Measurements from ENCODE around the gene SDR42E1.
"Not testable (repeated sequence)": the region's sequence is repeated elsewhere in the genome, so short reads cannot be mapped to it uniquely, and the experiment has no call there.

SDR42E1 gene

GRCh38 chr16:82004601-82005000 is 6.7 kb downstream of the SDR42E1 start:
- DNase-seq (ENCODE audit: low read depth) = no peak

GRCh38 chr16:82002831-82003230 is 8.4 kb downstream of the SDR42E1 start:
- DNase-seq (ENCODE audit: low read depth) = no peak

- DNase-seq (ENCODE audit: low read depth) = peak; percentile 84
These were observed 13.5 kb downstream of the SDR42E1 start for GRCh38 chr16:81997738-81998137.

GRCh38 chr16:81996664-81997509 is 14.4 kb downstream of the SDR42E1 start:
- peak; percentile 73 for DNase-seq (ENCODE audit: low read depth)

- no peak for DNase-seq (ENCODE audit: low read depth)
These were observed 15.6 kb downstream of the SDR42E1 start for GRCh38 chr16:81995651-81996050.

- DNase-seq (ENCODE audit: low read depth) = no peak
These were observed 16.8 kb downstream of the SDR42E1 start for GRCh38 chr16:81994485-81994884.

GRCh38 chr16:81992859-81993258 is 18.4 kb downstream of the SDR42E1 start:
- DNase-seq (ENCODE audit: low read depth) = no peak

GRCh38 chr16:81987706-81988105 is 23.6 kb downstream of the SDR42E1 start:
- DNase-seq (ENCODE audit: low read depth) = no peak

- no peak for DNase-seq (ENCODE audit: low read depth)
These were observed 24.1 kb downstream of the SDR42E1 start for GRCh38 chr16:81987121-81987520.

GRCh38 chr16:81977335-81977942 is 33.8 kb downstream of the SDR42E1 start:
- not testable (repeated sequence) for DNase-seq (ENCODE audit: low read depth)

GRCh38 chr16:81975637-81976036 is 35.6 kb downstream of the SDR42E1 start:
- DNase-seq (ENCODE audit: low read depth) = no peak

GRCh38 chr16:81973737-81974136 is 37.5 kb downstream of the SDR42E1 start:
- DNase-seq (ENCODE audit: low read depth) = no peak

- DNase-seq (ENCODE audit: low read depth) = no peak
These were observed 39.4 kb downstream of the SDR42E1 start for GRCh38 chr16:81971853-81972252.

- DNase-seq (ENCODE audit: low read depth) = no peak
These were observed 43.9 kb downstream of the SDR42E1 start for GRCh38 chr16:81967358-81967757.

GRCh38 chr16:81964808-81965207 is 46.5 kb downstream of the SDR42E1 start:
- DNase-seq (ENCODE audit: low read depth) = no peak

GRCh38 chr16:81956213-81956948 is 54.9 kb downstream of the SDR42E1 start:
- peak; percentile 34 for DNase-seq (ENCODE audit: low read depth)

GRCh38 chr16:81951564-81951963 is 59.7 kb downstream of the SDR42E1 start:
- DNase-seq (ENCODE audit: low read depth) = no peak

GRCh38 chr16:81946206-81946605 is 65.1 kb downstream of the SDR42E1 start:
- no peak for DNase-seq (ENCODE audit: low read depth)

GRCh38 chr16:81945665-81946064 is 65.6 kb downstream of the SDR42E1 start:
- DNase-seq (ENCODE audit: low read depth) = peak; percentile 24

GRCh38 chr16:81942007-81942601 is 69.2 kb downstream of the SDR42E1 start:
- no peak for DNase-seq (ENCODE audit: low read depth)

- DNase-seq (ENCODE audit: low read depth) = peak; percentile 72
These were observed 70.3 kb downstream of the SDR42E1 start for GRCh38 chr16:81940781-81941560.

Measured in iris pigment epithelial cell (primary cell).